HG02981 (cell line): ENCODE measurements around the gene BCAS4.
"Not testable (repeated sequence)": the region's sequence is repeated elsewhere in the genome, so short reads cannot be mapped to it uniquely, and the experiment has no call there.

Experiments used
- ATAC-seq: cut with Tn5 transposase; IDR thresholded peaks from one replicate; pipeline ENCODE4 v1.9.1; 2021; ENCODE audit warnings: mild to moderate bottlenecking, moderate library complexity; ENCODE audit not compliant: unreplicated experiment

Gene BCAS4, protein sequence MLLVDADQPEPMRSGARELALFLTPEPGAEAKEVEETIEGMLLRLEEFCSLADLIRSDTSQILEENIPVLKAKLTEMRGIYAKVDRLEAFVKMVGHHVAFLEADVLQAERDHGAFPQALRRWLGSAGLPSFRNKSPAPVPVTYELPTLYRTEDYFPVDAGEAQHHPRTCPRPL

DNA sequence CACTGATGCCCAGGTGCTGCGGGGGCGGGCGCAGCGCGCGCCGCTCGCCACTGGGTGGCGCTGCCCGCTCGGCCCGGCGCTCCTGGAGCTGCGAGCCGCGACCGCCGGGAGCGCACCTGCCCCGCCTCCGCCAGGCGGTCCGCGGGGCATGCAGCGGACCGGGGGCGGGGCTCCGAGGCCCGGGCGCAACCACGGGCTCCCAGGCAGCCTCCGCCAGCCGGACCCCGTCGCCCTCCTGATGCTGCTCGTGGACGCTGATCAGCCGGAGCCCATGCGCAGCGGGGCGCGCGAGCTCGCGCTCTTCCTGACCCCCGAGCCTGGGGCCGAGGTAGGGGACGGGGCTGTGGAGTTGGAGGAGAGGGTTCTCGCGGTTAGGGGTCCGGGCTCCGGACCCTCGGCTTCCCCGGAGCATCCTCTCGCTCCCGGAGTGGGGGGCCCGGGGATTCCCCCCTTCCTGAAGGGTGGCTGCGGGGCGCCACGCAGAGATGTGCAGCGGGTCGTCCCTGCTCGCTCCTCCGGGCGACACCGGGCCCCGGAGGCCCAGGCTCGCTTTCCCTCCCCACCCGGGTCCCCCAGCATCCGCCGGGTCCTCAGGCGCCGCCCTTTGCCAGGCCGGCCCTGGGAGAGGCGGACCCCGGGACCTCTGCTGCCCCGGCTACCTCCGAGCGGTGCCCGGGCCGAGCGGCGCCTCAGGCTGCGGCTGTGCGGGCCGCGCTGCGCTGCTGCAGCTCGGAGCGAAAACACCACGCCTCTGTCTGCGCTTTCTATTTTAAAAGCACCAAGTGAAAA lies at the start of gene BCAS4:
BCAS4 (plus strand) TSS at position 216 of the 789 bp plus-strand sequence; CDS start at position 239, 23 bp downstream.
- ATAC-seq, result peak; percentile 66

DNA sequence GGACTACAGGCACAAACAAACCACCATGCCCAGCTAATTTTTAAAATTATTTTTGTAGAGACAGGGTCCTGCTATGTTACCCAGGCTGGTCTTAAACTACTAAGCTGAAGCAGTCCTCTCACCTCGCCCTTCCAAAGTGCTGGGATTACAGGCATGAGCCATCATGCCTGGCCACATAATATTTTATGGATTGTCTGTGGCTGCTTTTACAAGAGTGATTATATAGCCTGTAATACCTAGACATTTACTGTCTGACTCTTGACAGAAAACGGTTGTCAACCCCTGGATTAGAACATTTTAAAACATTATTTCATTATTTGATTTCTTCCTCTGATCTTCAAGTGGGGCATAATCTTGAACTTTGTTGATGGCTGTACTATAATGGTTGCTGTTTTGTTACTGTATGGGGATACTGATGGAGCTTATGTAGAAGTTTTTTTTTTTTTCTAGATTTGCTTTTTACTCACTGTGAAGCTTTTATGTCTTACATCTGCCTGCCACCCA lies 49.2 kb upstream of the BCAS4 start:
- ATAC-seq, result no peak

DNA sequence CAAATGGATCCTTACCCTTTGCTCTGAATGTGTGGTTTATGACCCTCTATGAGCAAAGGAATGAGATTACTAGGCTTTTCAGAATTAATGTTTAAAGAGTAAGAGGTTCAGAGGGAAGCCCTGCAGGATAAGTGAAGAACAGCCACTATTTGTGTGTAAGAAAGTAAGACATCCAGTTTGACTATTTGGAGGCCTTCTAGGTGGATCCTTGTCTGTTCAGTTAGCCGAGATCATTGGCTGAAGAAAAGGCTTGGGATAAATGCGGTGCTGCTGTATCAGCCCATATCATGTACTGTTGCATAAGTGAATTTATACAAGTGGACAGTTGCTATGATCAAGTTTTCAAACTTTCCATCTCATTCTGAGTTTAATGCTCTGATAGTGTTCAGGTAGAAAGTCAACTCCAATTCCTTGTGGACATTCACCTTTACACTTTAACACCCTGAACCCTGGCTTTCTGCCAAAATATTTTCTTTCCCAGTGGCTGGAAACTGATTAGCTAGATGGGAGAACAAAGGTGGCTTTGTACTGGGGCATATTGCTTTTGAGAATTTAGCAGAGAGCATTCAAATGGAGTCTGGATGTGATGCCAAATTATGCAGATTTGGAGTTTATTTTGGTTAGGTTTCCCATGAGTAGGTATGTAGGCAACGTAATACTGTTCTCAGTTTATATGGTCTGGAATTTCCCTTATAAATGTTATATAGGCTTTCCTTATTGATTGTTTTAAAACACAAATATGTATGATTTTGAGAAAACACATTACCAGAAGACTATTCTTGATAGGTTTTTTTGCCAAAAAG lies 48.5 kb upstream of the BCAS4 start:
- no peak for ATAC-seq

DNA sequence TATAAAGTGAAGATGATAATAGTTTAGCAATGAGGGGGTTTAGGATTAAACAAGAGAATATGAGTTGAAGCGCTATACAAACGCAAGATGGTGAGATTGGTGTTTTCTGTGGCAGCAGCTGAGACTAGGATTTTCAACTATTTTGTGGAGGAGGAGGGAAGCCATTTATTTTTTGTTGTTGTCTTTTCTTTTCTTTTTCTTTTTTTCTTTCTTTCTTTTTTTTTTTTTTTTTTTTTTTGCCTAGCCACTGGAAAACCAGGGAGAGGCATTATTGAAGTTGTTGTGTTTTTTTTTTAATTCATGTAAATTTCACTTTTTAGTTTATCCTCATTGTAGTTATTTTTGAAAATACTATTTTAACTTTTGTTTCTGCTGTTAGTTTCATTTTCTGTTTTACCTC lies 47.6 kb upstream of the BCAS4 start:
- ATAC-seq, result no peak

DNA sequence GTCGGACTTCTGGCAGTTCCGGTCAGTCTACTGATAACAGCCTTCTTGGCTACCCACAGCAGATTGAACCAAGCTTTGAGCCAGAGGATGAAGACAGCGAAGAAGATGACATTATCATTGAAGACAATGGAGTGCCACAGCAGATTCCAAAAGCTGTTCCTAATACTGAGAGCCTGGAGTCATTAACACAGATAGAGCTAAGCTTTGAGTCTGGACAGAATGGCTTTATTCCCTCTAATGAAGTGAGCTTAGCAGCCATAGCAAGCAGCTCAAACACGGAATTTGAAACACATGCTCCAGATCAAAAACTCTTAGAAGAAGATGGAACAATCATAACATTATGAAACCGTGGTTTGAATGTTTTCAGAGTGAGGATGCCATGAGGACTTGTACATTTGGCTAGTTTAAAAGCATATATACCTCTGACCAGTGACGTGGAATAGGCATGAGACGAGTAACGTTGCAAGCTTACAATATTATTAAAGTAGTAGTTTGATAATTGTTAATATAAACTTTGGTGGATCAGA lies 44.7 kb upstream of the BCAS4 start:
- ATAC-seq, result no peak

DNA sequence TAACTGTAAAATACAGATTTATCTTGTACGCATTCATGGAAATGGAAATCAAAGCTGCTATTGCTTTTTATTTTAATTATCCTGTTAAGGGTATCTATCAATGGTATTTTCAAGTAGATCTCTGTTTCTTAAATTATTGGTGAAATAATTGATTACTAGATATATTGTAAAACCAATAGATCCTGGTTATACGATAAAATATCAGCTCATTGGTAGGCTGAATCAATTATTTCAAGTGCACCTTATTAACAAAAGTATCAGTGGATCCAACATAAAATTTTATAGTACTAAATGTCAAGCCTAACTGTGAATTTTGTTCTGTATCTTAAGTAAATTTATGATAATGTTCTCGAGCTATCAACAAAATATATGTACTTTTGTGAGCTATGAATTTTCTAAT lies 41.7 kb upstream of the BCAS4 start:
- no peak for ATAC-seq

DNA sequence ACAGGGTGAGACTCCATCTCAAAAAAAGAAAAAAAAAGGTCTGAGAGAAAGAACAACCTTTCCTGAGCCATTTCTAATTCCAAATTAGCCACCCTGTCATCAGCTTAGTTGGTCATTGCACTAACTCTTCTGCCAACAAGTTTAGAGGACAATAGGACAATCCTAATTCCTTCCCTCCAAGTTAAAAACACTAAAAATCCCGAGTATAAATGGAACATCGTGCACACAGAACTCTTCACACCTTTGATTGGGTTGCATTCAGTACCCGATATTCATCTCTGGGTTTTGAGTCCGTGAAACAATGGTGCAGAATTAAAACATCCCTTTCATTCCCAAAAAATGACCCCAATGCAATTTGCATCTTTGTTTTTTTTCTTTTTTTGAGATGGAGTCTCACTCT lies 40.4 kb upstream of the BCAS4 start:
- no peak for ATAC-seq

DNA sequence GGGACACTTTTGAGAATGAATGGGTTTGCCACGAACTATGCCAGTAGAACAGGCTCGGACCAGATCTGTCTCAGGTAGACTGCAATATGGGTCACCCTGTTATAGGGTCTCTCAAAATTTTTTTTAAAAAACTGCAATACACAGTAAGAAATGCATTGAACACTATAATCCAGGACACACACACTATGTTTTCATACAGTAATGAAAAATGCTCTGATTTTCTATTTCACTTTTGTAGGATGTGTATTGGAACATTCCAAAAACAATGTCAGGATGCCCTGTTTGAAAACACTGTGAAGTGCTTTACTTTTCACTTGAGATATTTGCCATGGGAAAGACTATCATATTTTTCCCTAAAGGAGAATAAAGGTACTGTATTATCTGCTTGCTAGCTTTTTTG lies 38.4 kb upstream of the BCAS4 start:
- no peak for ATAC-seq

DNA sequence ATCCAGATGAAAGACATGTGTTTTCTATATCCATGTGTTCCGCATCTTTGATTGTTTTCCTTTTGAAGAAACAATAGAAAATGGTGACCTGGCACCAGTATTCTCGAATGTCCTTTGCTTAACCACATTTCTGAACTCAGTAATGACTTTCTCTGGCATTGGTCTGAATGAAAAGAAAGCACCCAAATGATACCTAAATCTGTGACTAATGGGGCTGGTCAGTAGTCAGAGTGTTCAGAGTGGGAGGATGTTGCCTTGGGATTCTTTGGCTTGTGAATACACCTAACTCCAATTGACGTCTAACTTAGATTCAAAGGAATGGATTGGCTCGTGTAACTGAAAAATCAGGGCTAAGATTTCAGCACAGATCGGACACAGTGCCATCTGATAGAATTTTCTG lies 36.4 kb upstream of the BCAS4 start:
- ATAC-seq, result no peak

DNA sequence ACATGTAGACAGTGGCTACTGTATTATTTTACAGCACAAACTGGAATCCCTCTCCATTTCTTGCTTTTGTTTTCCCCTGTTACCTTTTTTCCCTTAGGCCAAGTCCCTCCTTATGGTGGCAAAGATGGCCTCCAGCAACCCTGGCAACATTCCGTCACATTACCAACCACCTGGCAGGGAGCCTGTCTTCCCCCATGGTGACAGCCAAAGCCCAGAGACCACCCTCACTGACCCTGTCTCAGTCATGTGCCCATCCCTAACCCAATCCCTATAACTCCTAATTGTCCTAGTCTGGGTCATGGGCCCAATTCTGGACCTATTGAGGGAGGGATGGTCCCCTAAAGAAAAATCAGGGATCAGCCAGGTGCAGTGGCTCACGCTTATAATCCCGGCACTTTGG lies 35.9 kb upstream of the BCAS4 start:
- ATAC-seq, result no peak

DNA sequence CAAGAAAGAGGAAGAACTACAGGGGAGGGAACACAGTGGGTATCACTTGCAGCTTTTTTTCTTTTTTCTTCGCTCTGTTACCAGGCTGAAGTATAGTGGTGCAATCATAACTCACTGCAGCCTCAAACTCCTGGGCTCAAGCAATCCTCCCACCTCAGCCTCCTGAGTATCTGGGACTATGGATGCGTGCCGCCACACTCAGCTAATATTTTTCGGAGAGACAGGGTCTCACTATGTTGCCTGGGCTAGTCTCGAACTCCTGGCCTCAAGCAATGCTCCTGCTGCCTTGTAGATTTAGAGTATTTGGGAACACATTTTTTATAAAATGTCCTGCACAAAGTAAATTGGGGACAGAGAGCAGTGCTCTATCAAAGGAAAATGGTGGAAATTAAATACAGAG lies 35.2 kb upstream of the BCAS4 start:
- no peak for ATAC-seq

DNA sequence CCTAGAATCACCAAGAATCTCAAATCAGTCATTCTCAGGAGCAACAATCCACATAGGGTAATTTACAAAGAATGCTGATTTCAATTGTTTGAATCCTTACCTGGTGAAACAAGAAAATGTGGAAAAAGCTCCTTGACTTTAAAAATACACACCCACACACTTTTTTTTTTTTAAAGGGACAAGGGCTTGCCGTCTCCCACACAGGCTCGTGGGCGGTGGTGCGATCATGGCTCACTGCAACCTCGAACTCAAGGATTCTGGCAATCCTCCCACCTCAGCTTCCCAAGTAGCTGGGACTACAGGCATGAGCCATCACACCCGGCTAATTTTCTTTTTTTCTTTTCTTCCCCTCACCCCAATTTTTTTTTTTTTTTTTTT lies 32.8 kb upstream of the BCAS4 start:
- ATAC-seq, result no peak

DNA sequence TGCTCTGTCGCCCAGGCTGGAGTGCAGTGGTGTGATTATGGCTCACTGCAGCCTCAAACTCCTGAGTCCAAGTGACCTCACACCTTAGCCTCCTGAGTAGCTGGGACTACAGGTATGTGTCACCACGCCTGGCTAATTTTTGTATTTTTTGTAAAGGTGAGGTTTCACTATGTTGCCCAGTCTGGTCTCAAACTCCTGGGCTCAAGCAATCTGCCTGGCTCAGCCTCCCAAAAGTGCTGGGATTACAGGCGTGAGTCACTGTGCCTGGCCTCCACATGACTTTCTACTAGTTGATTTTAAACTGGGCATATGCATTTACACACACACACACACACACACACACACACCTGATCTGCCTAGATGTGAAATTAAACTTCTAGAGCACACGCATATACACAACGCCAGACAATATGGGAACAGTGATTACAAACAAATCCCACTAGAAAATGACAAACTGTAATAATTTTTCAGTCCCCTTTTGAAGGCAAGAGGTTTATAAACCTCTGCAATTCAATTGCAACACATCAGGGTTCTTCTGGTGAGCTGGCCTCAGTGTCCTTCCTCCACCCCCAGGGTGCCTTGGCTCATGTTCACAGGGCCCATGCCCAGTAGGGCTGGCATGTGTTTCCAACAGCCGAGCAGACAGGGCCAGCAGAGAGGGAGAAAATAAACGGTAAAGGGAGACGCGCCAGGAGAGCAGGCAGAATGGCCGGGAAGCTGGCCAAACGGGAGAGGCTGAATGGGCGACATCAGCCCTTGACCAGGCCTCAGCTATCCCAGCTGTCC lies 32.2 kb upstream of the BCAS4 start:
- ATAC-seq, result no peak

DNA sequence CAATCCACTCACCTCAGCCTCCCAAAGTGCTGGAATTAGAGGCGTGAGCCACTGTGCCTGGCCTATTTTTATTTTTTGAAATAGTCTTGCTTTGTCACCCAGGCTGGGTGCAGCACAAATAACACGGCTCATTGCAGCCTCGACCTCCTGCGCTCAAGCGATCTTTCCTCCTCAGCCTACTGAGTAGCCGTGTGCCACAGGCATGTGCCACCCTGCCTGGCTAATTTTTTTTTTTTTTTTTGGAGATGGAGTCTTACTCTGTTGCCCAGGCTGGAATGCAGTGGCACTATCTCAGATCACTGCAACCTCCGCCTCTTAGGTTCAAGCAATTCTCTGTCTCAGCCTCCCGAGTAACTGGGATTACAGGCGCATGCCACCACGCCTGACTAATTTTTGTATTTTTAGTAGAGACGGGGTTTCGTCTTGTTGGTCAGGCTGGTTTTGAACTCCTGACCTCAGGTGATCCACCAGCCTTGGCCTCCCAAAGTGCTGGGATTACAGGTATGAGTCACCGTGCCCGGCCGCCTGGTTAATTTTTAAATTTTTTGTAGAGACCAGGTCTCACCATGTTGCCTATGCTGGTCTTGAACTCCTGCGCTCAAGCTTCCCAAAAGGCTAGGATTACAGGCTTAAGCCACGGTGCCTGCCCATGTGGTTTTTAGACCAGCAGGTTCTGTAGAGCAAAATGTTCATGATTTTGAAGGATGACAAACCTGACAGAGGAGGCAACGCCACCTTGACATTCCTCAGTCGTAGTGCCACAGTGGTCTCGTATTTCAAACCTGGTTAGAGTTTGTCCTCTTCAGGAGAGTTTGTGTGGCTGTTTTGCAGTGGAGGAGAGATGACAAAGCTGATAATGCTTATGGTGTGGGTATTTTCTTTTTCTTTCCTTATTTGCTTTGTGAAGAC lies 31.1 kb upstream of the BCAS4 start:
- not testable (repeated sequence) for ATAC-seq

DNA sequence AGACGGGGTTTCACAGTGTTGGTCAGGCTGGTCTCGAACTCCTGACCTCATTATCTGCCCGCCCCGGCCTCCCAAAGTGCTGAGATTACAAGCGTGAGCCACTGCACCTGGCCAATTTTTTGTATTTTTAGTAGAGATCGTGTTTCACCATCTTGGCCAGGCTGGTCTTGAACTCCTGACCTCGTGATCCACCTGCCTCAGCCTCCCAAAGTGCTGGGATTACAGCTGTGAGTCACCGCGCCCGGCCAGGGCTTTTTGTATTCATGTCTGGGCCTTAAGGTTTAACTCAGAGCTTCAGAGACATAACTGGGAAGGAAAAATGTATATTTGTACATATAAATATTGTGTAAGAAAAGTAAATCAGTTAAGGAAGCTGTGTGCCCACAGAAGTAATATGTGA lies 29.6 kb upstream of the BCAS4 start:
- not testable (repeated sequence) for ATAC-seq

DNA sequence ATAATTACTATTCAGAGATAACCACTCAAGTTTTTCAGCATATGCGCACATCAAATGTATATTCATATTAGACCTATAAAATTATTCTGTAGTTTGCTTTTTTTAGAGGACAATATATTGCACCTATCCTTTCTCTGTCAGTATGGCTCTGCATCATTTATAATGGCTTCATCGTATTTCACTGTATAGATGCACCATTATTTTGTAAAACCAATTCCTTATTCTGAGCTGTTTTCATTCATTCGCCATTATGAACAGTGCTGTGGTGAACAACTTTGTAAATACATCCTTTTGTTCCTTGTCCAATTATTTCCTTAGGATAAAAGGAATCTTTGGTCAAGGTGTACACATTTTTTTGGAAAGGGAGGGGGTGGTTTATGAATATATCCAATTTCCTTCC lies 29.2 kb upstream of the BCAS4 start:
- no peak for ATAC-seq

DNA sequence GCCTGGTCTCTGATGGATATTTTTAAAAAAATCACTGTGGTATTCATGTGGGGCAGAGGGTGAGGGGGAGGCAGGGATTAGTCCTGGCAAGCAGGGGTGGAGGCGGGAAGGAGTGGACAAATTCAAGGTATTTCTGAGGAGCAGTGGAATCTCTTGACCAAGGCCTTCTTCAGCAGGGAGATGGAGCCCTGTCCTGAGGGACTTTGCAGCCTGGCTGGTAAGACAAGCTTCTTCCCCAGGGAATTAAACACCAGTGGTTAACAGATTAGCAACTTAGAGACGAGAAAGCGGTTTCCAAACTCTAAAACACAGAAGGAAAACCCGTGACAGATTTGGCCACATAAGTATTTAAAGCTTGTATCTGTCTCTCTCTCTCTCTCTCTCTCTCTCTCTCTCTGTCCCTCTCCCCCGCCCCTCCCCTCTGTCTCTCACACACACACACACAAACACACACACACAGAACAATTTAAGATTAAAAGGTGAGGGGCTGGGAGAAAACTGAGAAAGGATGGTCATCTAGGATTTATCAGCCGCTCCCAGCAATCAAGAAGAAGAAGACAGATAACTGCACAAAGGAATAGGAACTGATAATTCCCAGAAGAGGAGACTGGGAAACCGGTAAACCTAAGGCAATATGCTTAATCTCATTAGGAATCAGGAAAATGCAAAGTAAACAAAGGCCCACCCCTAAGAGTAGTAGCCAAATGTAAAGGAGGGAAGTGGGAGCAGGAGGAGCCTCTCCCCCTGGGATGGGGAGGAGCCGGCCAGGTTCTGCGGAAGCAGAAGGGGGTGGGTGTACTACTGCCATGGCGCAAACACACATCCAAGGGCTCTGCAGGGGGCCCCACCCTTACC lies 27.7 kb upstream of the BCAS4 start:
- ATAC-seq, result not testable (repeated sequence)

DNA sequence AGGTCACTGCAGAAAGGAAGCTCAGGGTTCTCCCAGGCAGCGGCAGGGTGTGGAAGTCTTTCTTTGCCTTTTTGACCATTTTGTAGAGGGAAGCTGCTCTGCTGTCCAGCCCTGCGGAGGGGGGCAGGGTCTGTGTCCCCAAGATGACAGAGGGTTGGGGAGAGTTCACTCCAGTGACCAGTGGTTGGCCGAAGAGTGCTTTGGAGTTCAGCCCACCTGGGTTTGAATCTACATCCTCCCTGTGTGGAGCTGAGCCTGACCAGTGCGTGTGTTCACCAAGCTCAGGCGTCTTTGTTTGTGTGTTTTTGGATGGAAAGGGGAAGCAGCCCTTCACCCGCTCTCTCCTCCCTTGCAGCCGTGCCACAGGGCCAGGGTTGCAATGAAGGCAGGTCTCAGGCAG lies 25.9 kb upstream of the BCAS4 start:
- not testable (repeated sequence) for ATAC-seq
